Left lobe of liver (tissue), 2 donors: ENCODE measurements around the gene TOX2. TPM values are rescaled to one million over a fixed set of nuclear protein-coding genes. Genes with fewer than 3 reads are reported as not detected.

Experiments
- ATAC-seq: fragments of 200-7000 bp; cut with Tn5 transposase; one replicate; pipeline ENCODE4 v1.9.1; 2020; ENCODE audit warnings: mild to moderate bottlenecking, moderate library complexity
- DNase-seq: peaks from one replicate; pipeline ENCODE4 v3.0.0-alpha.2; 2020; ENCODE audit warnings: low spot score
- total RNA-seq: library from RNA; stranded (reverse); gene quantifications from one replicate; pipeline ENCODE4 v1.2.1, GENCODE V29; 2021
- donor health status: DM: no; HTN: no; CAD: no; lungs with moderate emphysema.
- donor health status: DM: no; HTN: yes; CAD: no.

TOX2 gene
- total RNA-seq, 1 donor from 2014 or later = 3.5 TPM

- ATAC-seq (no peak), DNase-seq (peak; percentile 30)
These were observed 60.0 kb downstream of the TOX2 start for GRCh38 chr20:43974695-43975094.

- no peak for ATAC-seq
- DNase-seq = peak; percentile 6
These were observed 60.6 kb downstream of the TOX2 start for GRCh38 chr20:43975096-43975768.

DNA sequence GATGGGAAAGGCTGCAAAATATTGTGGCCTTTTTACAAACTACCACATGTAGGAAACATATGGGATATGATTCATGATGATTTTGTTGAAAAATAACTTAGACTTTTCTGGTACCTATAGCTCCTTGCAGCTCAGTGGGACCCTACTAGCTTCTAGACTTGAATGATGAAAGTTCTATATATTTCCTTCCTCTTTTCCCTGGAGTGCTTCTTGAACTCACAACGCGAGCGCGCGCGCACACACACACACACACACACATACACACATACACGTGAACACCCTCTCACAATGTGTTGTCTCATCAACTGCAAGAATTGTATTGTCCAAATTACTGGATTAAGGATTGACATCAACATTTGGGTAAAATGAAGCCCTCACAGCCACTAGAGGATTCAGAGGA lies 61.9 kb downstream of the TOX2 start:
- no peak for ATAC-seq
- DNase-seq = peak; percentile 3

DNA sequence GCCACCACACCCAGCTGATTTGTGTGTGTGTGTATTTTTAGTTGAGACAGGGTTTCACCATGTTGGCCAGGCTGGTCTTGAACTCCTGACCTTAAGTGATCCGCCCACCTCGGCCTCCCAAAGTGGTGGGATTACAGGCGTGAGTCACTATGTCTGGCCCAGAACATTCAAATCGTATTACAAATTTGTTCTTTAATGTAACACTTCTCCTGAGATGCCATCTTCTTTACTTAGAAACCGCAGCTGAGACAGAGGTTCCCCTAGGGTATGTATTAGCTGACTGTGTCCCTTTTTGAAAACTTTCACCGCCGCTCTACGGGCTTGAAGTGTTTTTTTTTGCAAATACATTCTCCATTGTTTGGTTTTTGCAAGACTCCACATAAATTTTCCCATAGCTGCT lies 62.6 kb downstream of the TOX2 start:
- no peak for ATAC-seq
- peak; percentile 3 for DNase-seq

DNA sequence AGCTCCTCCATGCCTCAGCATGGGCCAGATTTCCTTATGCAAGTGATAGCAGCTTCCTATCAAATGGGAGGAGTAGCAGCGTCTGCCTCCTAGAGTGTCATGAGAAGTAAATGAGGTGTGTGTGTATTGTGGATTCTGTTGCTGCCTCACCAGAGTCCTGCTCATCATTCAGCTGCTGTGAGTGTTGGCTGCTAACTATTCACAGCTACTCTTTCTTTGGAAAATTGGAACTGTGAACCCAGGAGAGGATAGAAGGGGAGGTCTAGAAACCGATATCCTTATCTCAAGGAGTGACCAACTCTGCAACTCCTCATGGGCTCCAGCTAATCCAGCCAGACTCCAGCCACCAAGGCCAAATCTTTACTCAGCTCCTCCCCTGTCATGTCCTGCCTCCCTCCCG lies 63.3 kb downstream of the TOX2 start:
- ATAC-seq = no peak
- DNase-seq = peak; percentile 14

- DNase-seq (no peak), ATAC-seq (no peak)
These were observed 65.0 kb downstream of the TOX2 start for GRCh38 chr20:43979576-43980105.

- DNase-seq = peak; percentile 21
- ATAC-seq = peak; percentile 23
These were observed 66.9 kb downstream of the TOX2 start for GRCh38 chr20:43981540-43981939.

DNA sequence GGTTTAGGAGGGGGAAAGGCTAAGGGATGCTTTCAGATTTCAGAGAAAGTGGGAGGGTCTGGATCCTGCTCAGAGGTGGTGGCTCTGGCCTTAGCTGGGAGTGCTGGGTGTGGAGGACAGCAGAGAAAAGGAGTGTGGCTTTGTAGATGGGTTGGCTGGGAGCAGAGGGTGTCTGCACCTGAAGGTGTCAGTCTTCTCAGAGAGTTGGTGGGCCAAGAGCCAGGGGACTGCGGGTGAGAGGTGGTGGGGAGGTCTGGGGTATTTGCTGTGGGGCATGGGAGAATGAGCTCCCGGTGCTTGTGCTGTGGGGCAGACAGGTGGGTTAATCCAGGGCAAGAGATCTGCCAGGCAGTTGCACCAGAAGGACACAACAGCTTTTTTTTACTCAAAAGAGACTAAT lies 67.4 kb downstream of the TOX2 start:
- ATAC-seq = no peak

DNA sequence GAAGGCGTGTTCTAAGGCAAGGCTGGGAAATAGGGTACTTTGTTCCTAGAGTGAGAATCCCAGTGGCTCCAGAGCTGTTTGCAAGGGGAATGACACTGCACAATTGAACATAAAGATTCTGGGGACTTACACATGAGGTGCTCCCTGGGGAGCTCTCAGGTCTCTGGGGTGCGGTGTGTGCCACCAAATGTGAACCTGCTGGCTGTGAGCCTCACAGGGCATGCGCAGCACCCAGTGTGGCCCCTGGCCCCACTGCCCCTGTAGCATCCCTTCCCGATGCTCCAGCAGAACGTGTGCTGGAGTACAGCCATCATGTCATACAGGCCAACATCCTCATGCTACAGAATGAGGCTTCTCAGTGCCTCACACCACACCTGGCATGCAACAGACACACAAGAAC lies 68.2 kb downstream of the TOX2 start:
- ATAC-seq = no peak
- DNase-seq = no peak

More for the DNA sequence above, 67.4 kb downstream of the TOX2 start:
- peak; percentile 38 for DNase-seq

DNA sequence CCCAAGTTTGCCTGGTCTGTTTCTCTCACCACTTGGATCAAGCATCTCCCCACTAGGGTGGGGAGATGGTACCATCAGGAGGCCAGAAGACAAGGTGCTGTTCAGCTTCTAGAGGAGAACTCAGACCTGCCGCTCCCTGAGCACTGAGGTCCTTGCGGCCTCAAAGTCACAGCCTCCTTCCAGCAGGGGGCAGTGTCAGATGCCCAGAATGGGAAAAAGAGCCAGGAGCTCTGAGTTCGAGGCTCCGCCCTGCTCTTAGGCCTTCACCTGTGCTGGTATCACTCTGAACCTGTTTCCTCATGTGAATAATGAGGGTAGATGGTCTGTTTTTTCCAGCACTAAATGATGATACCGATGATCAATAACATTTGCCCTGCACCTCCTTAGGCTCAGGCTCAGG lies 68.7 kb downstream of the TOX2 start:
- ATAC-seq (no peak), DNase-seq (peak; percentile 40)

DNA sequence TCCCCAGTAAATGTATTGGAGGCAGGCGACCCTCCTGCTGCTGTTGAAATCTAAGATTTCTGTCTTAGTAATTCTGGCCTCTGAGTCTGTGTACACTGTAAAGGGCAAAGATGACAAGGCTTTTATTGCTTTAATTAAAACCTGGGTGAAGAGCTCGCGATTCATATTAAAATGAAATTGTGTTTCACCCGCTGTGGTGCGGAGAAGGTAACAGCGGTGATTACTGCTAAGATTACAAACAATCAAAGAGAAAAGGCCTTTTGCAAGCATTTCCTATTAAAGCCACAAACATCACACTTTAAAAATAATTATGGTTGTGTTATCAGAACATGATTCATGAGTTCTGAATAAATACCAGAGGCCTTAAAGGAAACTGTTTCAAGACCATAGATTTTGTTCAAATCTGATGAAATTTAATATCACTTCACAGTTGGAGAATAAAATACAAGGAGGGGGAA lies 69.3 kb downstream of the TOX2 start:
- DNase-seq = no peak
- ATAC-seq = no peak

DNA sequence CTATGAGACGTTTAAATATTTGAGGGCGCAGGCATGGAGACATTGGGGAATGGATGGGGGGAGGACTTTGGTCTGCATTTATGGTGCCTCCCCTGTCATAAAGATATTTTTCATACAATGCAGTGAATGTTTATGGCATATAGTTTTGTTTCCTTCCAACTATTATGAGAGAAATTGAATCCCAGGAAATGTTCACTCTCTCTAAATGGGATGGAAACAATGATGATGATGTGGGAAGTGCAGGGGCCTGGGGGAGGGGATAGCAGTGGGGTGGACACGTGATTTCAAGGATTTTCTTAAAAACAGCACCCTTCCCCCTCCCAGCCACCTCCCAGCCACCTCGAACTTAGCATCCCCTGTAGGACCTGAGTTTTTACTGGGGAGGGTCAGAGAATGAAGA lies 69.9 kb downstream of the TOX2 start:
- no peak for ATAC-seq
- DNase-seq = no peak

GRCh38 chr20:43985121-43985520 lies 70.5 kb downstream of the TOX2 start:
- DNase-seq = no peak

GRCh38 chr20:43985608-43986316 lies 71.1 kb downstream of the TOX2 start:
- no peak for ATAC-seq

More at GRCh38 chr20:43985121-43985520, 70.5 kb downstream of the TOX2 start:
- no peak for ATAC-seq

DNA sequence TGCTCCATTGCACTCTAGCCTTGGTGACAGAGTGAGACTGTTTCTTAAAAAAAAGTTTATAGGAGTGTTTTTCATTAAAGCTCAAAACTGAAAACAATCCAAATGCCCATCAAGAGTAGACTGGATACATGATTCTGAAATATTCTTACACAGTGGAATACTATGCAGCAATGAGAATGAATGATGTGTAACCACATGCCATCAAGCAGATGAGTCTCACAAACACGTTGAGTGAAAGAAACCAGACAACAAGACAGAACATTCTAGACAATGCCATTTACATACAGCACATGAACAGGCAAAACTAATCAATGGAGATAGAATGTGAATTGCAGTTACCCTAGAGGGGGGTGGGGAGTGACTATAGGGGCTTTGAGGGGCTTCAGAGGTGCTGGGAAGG lies 72.4 kb downstream of the TOX2 start:
- no peak for ATAC-seq

More at GRCh38 chr20:43985608-43986316, 71.1 kb downstream of the TOX2 start:
- no peak for DNase-seq

DNA sequence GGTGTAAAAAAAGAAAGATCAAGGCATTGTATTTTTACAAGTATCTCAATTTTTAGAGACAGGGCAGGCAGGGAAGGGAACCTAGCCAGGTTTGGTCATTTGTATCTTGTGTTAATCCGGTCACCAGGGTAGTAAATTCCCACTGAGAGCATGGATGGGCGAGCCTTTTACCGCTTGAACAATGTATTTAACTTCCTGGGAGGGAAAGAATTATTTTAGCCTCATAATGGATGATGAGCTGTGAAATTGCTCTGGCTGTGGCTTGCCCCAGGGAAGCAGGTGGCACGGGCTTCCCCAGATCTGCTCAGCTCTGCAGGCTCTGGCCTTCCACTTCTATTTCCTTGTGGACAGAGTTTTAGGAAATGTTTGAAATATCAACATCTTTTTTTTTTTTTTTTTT lies 72.9 kb downstream of the TOX2 start:
- ATAC-seq = no peak
- DNase-seq = no peak

More for the DNA sequence above, 72.4 kb downstream of the TOX2 start:
- DNase-seq = no peak

GRCh38 chr20:43988451-43988850 lies 73.8 kb downstream of the TOX2 start:
- ATAC-seq (no peak), DNase-seq (peak; percentile 23)

DNA sequence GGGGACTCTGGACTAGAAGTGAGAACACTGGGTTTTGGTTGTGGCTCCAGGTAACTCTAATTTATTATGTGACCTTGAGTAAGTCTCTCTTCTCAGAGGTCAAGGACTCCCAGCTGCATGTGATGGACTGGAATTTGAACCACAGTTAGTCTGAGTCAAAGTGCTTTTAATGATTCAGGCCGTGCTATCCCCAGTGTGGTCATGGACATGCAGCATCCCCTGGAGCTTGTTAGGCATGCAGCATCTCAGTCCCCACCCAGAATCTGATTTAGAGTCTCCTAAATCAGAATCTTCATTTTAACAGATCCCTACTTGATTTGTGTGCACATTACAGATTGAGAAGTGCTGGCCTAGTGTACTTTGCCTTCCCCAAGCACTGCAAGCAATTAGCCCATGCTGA lies 74.2 kb downstream of the TOX2 start:
- ATAC-seq (no peak), DNase-seq (peak; percentile 10)

DNA sequence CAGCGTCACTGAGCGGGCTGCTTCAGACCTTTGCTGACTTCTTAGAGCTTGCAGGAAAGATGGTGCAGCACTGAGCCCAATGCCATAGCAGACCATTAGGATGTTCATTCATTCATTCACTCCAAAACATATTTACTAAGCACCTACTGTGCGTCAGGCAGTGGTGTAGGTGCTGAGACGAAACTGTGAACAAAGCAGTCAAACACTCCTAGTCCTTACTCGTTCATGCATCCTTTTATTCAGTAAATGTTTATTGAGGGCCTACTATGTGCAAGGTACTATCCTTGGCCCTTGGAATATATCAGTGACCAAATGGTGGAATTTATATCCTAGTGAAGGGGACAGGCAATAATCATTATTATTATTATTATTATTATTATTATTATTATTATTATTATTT lies 76.6 kb downstream of the TOX2 start:
- no peak for DNase-seq
- no peak for ATAC-seq

GRCh38 chr20:43991982-43992381 lies 77.3 kb downstream of the TOX2 start:
- ATAC-seq (no peak), DNase-seq (no peak)

DNA sequence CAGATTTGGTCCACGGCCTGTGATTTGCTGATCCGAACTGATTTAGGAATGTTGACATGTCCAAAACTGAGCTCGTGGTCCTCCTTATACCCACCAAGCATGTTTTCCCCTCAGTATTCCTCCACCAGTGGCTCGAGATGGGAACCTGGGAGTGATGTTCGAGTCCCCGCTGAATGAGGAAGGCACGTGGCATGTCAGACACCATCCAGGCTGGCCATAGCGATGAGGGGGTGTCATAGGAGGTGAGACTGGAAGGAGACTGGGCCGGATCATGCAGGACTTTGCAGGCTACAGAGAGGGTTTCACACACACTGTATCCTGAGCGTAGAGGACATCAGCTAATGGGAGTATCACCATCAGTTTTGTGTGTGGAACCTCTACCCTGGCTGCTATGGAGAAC lies 78.2 kb downstream of the TOX2 start:
- DNase-seq = peak; percentile 28
- ATAC-seq = no peak

- ATAC-seq (no peak), DNase-seq (no peak)
These were observed 78.9 kb downstream of the TOX2 start for GRCh38 chr20:43993560-43993959.
